Measurements from ENCODE around the gene P3R3URF. TPM values are rescaled to one million over a fixed set of nuclear protein-coding genes. Genes with fewer than 3 reads are reported as not detected.
A peak's percentile ranks its signal among the peaks of the same experiment; 100 is the strongest.

P3R3URF gene
- total RNA-seq, 1 donor from 2014 or later: not detected

- peaks cover 2% of the 10 kb centered on the region for H3K4me1 ChIP-seq
- H3K4me3 ChIP-seq: peak overlapping the region; percentile 26
- DNase-seq (ENCODE audit: low spot score): peak; percentile 33
- Mint-ChIP-seq H3K36me3 (no peaks in the 10 kb centered on the region), H3K27ac (no peak overlapping the region), H3K9me3 (no peaks in the 10 kb centered on the region), H3K4me3 (no peak overlapping the region), H3K4me1 (no peaks in the 10 kb centered on the region), H3K27me3 (ENCODE audit: insufficient read depth, low read depth) (peaks cover 14% of the 10 kb centered on the region)
- no peaks in the 10 kb centered on the region for H3K36me3 ChIP-seq
- no peak overlapping the region for H3K27ac ChIP-seq
- peak overlapping the region; percentile 71 for H3K4me2 ChIP-seq
- H3K79me2 ChIP-seq (ENCODE audit: low read depth): no peaks in the 10 kb centered on the region
- H3K27me3 ChIP-seq: peaks cover 22% of the 10 kb centered on the region
- H3F3A ChIP-seq (ENCODE audit: low read depth): no peaks in the 10 kb centered on the region
- no peaks in the 10 kb centered on the region for H4K20me1 ChIP-seq (ENCODE audit: low read depth)
- no peak for TF ChIP-seq EZH2phosphoT487 (IDR thresholded peaks at IDR 0.05)
- peak; percentile 50 for TF ChIP-seq EZH2 (IDR thresholded peaks at IDR 0.05)
- H2AFZ ChIP-seq (replicated peaks): peak overlapping the region; percentile 73
- no peaks in the 10 kb centered on the region for H3K9me3 ChIP-seq (ENCODE audit: low read depth)
- no peak overlapping the region for H3K9ac ChIP-seq
Measured at GRCh38 chr1:46166521-46167462, 9.5 kb downstream of the P3R3URF start.

- DNase-seq (ENCODE audit: low spot score): no peak
- H3K9ac ChIP-seq: no peak overlapping the region
- no peak overlapping the region for H3K4me3 Mint-ChIP-seq
- H3K27me3 Mint-ChIP-seq (ENCODE audit: insufficient read depth, low read depth): peaks cover 3% of the 10 kb centered on the region
- H3F3A ChIP-seq (ENCODE audit: low read depth): no peaks in the 10 kb centered on the region
- H3K27me3 ChIP-seq: no peaks in the 10 kb centered on the region
- H2AFZ ChIP-seq (replicated peaks): no peak overlapping the region
- no peak overlapping the region for H3K27ac Mint-ChIP-seq
- no peaks in the 10 kb centered on the region for H3K9me3 Mint-ChIP-seq
- no peaks in the 10 kb centered on the region for H3K36me3 Mint-ChIP-seq
- no peaks in the 10 kb centered on the region for H4K20me1 ChIP-seq (ENCODE audit: low read depth)
- H3K79me2 ChIP-seq (ENCODE audit: low read depth): no peaks in the 10 kb centered on the region
- H3K4me2 ChIP-seq: no peak overlapping the region
- TF ChIP-seq EZH2 (IDR thresholded peaks at IDR 0.05) (no peak), EZH2phosphoT487 (IDR thresholded peaks at IDR 0.05) (no peak), CTCF (IDR thresholded peaks at IDR 0.05) (no peak)
- H3K36me3 ChIP-seq: no peaks in the 10 kb centered on the region
- no peak overlapping the region for H3K27ac ChIP-seq
- no peaks in the 10 kb centered on the region for H3K9me3 ChIP-seq (ENCODE audit: low read depth)
- no peaks in the 10 kb centered on the region for H3K4me1 Mint-ChIP-seq
- no peak overlapping the region for H3K4me3 ChIP-seq
- H3K4me1 ChIP-seq: no peaks in the 10 kb centered on the region
Measured at GRCh38 chr1:46160212-46160611, 16.1 kb downstream of the P3R3URF start.

GRCh38 chr1:46159516-46159915 is 16.8 kb downstream of the P3R3URF start:
- TF ChIP-seq EZH2 (IDR thresholded peaks at IDR 0.05): no peak
- no peak for TF ChIP-seq EZH2phosphoT487 (IDR thresholded peaks at IDR 0.05)
- no peak for TF ChIP-seq CTCF (IDR thresholded peaks at IDR 0.05)
- no peak for DNase-seq (ENCODE audit: low spot score)
- Histone ChIP-seq H3K27me3 (no peaks in the 10 kb centered on the region), H3F3A (ENCODE audit: low read depth) (no peaks in the 10 kb centered on the region), H3K36me3 (no peaks in the 10 kb centered on the region), H3K9me3 (ENCODE audit: low read depth) (no peaks in the 10 kb centered on the region), H3K27ac (no peak overlapping the region), H3K4me1 (no peaks in the 10 kb centered on the region), H4K20me1 (ENCODE audit: low read depth) (no peaks in the 10 kb centered on the region), H3K4me2 (no peak overlapping the region), H3K79me2 (ENCODE audit: low read depth) (no peaks in the 10 kb centered on the region), H2AFZ (replicated peaks) (no peak overlapping the region), H3K4me3 (no peak overlapping the region), H3K9ac (no peak overlapping the region)
- no peak overlapping the region for H3K4me3 Mint-ChIP-seq
- H3K27me3 Mint-ChIP-seq (ENCODE audit: insufficient read depth, low read depth): peaks cover 3% of the 10 kb centered on the region
- no peak overlapping the region for H3K27ac Mint-ChIP-seq
- no peaks in the 10 kb centered on the region for H3K36me3 Mint-ChIP-seq
- H3K9me3 Mint-ChIP-seq: no peaks in the 10 kb centered on the region
- no peaks in the 10 kb centered on the region for H3K4me1 Mint-ChIP-seq

All from neural progenitor cell (in vitro differentiated cells).